Testis (tissue), 3 donors: ENCODE data around the gene REV3L. TPM values are rescaled to one million over a fixed set of nuclear protein-coding genes. Genes with fewer than 3 reads are reported as not detected.
"Not testable (repeated sequence)": the region's sequence is repeated elsewhere in the genome, so short reads cannot be mapped to it uniquely, and the experiment has no call there.

Experiments
- DNase-seq: peaks from one replicate; pipeline ENCODE4 v3.0.0-alpha.2; 2019
- H3K27ac ChIP-seq, 2 donors: fragments of 200-600 bp; sonication (generic); one replicate each; pipeline ENCODE4 v1.5.1; 2019
- H3K27me3 ChIP-seq: fragments of 200-600 bp; sonication (generic); one replicate; pipeline ENCODE4 v1.5.1; 2019
- H3K36me3 ChIP-seq: fragments of 200-600 bp; sonication (generic); one replicate; pipeline ENCODE4 v1.5.1; 2017; ENCODE audit warnings: low read depth; ENCODE audit errors: missing control alignments
- H3K4me1 ChIP-seq: fragments of 200-600 bp; sonication (generic); one replicate; pipeline ENCODE4 v1.5.1; 2019
- H3K4me3 ChIP-seq, 2 donors: fragments of 200-600 bp; sonication (generic); one replicate each; pipeline ENCODE4 v1.5.1; 2017 to 2019
- H3K9me3 ChIP-seq: fragments of 200-600 bp; sonication (generic); one replicate; pipeline ENCODE4 v1.5.1; 2017
- POLR2A ChIP-seq: fragments of 450-650 bp; IDR thresholded peaks from one replicate; pipeline ENCODE4 v1.6.1; 2017; ENCODE audit warnings: antibody characterized with exemption, mild to moderate bottlenecking, moderate library complexity
- WGBS, 2 donors: methylation state at CpG; one replicate each; pipeline ENCODE4 v1.1.5; 2018; 5-methylcytosine and 5-hydroxymethylcytosine counted together
- intact Hi-C: fragments of 100-400 bp; cut with DNase I; formaldehyde crosslinking; loops from one replicate; pipeline ENCODE4 v1.15.1; 2023; ENCODE audit warnings: low total_unique reads
- polyA plus RNA-seq: library from polyadenylated mRNA; stranded (reverse); fragments of 350-450 nt; fragmentation: Illumina TruSeq; extraction: RNeasy Lipid Tissue Mini Kit (QIAGEN cat#74804); gene quantifications from one replicate; pipeline ENCODE4 v1.2.3, GENCODE V29; 2014; ENCODE audit warnings: low read depth, low replicate concordance; ENCODE audit not compliant: insufficient read depth
- total RNA-seq, 2 donors: library from RNA; depleted of rRNA; stranded (reverse); fragments of >200 nt; gene quantifications; one replicate each; pipeline ENCODE4 v1.2.3, GENCODE V29; 2016
- TF ChIP-seq, protein P1 (sequence below), 3 experiments: fragments of 450-650 bp in 2 of 3; fragments of 200-600 bp in 1 of 3; sonication (generic) in 1 of 3; IDR thresholded peaks; one replicate each; pipeline ENCODE4 v1.5.1; 2016 to 2019; ENCODE audit warnings: antibody characterized with exemption in 3 of 3, mild to moderate bottlenecking in 2 of 3, moderate library complexity in 1 of 3

The REV3L gene
- total and polyA plus RNA-seq, 3 donors from 2014 or later, result 11.1 to 56.8 (median 48.8) TPM

DNA sequence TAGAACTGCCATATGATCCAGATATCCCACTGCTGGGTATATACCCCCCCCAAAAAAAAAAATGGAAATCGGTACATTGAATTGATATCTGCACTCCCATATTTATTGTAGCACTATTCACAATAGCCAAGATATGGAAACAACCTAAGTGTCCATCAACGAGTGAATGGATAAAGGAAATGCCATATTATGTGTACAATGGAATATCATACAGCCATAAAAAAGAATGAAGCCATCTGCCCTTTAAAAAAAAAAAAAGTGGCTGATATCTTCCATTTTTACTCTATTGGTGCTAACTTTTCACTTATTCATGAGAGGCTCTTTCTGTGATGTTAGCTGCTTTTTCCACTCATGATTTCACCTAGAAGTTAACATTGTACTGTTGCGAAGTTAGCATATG is 156.5 kb downstream of the REV3L start:
- no peak overlapping the region for H3K4me3 ChIP-seq
- no peaks in the 10 kb centered on the region for H3K4me1 ChIP-seq
- H3K27ac ChIP-seq, result no peak overlapping the region
- intact Hi-C loops, result no loop called here
- H3K36me3 ChIP-seq, result no peaks in the 10 kb centered on the region
- 96 to 99% methylated on average over 3 of the region's 3 CpGs for WGBS, 2 donors
- DNase-seq, result no peak
- H3K27me3 ChIP-seq, result no peaks in the 10 kb centered on the region
- no peaks in the 10 kb centered on the region for H3K9me3 ChIP-seq
- no peak for TF ChIP-seq POLR2A
- TF ChIP-seq, protein P1, sequence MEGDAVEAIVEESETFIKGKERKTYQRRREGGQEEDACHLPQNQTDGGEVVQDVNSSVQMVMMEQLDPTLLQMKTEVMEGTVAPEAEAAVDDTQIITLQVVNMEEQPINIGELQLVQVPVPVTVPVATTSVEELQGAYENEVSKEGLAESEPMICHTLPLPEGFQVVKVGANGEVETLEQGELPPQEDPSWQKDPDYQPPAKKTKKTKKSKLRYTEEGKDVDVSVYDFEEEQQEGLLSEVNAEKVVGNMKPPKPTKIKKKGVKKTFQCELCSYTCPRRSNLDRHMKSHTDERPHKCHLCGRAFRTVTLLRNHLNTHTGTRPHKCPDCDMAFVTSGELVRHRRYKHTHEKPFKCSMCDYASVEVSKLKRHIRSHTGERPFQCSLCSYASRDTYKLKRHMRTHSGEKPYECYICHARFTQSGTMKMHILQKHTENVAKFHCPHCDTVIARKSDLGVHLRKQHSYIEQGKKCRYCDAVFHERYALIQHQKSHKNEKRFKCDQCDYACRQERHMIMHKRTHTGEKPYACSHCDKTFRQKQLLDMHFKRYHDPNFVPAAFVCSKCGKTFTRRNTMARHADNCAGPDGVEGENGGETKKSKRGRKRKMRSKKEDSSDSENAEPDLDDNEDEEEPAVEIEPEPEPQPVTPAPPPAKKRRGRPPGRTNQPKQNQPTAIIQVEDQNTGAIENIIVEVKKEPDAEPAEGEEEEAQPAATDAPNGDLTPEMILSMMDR (IDR thresholded peaks at IDR 0.05), result no peak

DNA sequence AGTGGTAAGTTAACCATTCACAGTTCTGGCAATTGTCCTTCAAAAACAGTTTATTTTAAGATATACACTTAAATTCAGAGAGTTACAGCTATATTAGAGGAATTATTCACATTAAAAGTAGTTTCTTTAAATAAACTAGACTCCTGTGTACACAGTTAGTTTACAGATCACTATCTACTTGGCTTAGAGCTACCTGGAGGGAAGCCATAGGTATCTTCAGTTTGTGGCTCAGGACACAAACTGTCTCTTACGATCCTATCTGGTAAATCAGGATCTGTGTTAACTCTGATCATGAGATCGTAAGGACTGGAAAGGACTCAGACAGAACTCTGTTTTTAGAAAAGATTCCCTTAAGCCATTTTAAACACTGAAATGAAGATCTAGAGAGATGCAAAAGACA is 160.9 kb downstream of the REV3L start:
- Histone ChIP-seq H3K4me3 (no peak overlapping the region), H3K4me1 (no peaks in the 10 kb centered on the region), H3K9me3 (no peaks in the 10 kb centered on the region), H3K27me3 (no peaks in the 10 kb centered on the region), H3K36me3 (no peaks in the 10 kb centered on the region), H3K27ac (no peak overlapping the region)
- no peak for TF ChIP-seq POLR2A
- TF ChIP-seq, protein P1 (IDR thresholded peaks at IDR 0.05), result no peak
- intact Hi-C loops, result no loop called here
- 89 to 93% methylated on average over 2 of the region's 2 CpGs for WGBS, 2 donors
- no peak for DNase-seq

DNA sequence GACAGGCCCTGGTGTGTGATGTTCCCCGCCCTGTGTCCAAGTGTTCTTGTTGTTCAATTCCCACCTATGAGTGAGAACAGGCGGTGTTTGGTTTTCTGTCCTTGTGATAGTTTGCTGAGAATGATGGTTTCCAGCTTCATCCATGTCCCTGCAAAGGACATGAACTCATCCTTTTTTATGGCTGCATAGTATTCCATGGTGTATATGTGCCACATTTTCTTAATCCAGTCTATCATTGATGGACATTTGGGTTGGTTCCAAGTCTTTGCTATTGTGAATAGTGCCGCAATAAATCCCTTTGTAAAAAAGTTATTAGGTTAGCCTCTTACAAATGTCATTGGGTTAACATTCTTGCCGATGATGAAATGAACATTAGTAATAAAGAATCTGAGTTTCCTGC is 175.1 kb downstream of the REV3L start:
- H3K9me3 ChIP-seq, H3K27me3 ChIP-seq, H3K4me1 ChIP-seq, intact Hi-C loops, H3K36me3 ChIP-seq, H3K27ac ChIP-seq, DNase-seq, H3K4me3 ChIP-seq: not testable (repeated sequence)
- 100% methylated on average over 4 of the region's 4 CpGs for WGBS, 2 donors

DNA sequence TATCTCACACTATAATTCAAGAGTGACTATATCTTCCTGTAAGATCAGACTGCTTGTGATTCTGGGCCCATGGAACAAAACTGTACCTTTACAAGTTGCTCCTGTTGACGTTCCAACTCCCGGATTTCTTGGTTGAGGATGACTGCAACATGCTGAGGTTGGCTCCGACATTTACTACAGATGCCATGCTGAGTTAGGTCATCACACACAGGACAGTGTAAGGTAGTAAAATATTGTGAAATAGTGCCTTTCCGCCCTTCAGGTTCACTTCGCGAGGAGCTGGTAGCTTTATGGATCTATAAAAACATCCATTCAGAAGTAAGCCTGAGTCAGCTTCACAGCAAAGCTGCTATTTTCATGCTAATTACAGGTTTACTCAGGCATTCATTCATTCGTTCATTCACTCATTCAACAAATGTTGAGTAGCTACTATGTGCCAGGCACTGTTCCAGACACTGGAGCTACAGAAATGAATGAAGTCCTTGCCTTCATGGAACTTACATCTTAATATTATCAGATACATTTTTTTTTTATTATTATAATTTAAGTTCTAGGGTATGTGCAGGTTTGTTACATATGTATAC is 175.7 kb downstream of the REV3L start:
- Histone ChIP-seq H3K27ac (no peak overlapping the region), H3K36me3 (no peaks in the 10 kb centered on the region), H3K27me3 (no peaks in the 10 kb centered on the region)

DNA sequence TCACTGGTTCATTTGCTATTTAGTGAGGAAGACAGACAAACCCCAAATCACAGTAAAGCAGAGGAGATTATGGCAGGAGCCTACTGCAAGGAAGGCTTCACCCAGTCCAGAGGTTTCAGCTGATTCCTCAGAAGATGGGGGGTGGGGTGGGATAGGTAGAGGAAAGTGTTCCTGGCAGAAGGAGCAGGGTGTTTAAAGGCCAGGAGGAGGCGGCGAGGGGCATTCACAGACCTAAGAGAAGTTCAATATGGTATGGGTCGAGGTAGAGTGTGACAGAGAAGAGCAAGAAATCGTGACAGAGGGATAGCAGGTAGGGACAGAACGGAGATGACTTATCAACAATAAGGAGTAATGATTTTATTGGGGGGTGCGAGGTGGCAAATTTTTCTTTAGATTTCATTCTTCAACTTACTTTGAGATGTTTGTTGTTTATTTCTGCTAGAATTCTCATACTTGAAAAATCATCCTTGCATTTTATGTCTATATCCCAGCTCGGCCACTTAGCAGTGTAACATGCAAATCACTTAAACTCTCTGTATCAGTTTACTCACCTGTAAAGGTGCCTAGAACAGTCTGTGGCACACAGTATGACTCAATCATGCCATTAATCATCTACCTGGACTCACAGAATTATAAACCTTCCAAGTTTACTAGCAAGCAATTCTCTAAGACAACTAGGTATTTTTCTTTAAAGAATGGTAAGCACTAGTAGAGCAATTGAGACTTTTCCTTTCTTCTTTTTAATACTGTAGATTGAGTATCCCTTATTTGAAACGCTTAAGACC is 176.7 kb downstream of the REV3L start:
- no peak overlapping the region for H3K4me3 ChIP-seq
- 89 to 91% methylated on average over 8 of the region's 8 CpGs for WGBS, 2 donors
- no peak overlapping the region for H3K27ac ChIP-seq
- H3K4me1 ChIP-seq, result no peaks in the 10 kb centered on the region
- no peak for TF ChIP-seq POLR2A
- TF ChIP-seq, protein P1 (IDR thresholded peaks at IDR 0.05), result no peak
- intact Hi-C loops, result no loop called here
- no peak for DNase-seq
- H3K36me3 ChIP-seq, result no peaks in the 10 kb centered on the region
- no peaks in the 10 kb centered on the region for H3K9me3 ChIP-seq
- no peaks in the 10 kb centered on the region for H3K27me3 ChIP-seq

More for the DNA sequence above, 175.7 kb downstream of the REV3L start:
- Histone ChIP-seq H3K4me1 (no peaks in the 10 kb centered on the region), H3K9me3 (no peaks in the 10 kb centered on the region), H3K4me3 (no peak overlapping the region)
- intact Hi-C loops, result no loop called here
- TF ChIP-seq, protein P1 (IDR thresholded peaks at IDR 0.05), result no peak
- TF ChIP-seq POLR2A, result no peak
- WGBS, 2 donors, result 88 to 92% methylated on average over 7 of the region's 7 CpGs
- no peak for DNase-seq
